Measurements from ENCODE around the gene ADGRB3.

DNA sequence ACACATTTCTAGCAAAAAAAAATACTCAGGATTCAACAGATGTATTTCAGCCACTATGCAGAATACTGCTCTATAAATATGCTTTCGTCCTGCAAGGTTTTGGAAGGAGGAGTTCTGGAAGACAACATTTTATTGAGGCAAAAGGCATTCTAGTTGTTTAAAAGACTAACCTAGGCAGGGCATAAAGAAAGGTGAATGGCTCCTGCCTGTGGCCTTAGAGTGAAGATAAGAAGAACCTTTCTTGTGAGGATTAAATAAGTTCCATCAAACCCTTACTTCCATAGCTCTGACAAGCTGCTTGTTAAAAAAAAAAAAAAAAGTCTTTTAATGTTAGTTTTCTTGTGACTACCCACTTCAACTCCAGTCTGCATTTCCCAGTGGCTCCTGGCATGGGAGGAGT, 139.8 kb downstream of the ADGRB3 start:
- TF ChIP-seq, protein P1, sequence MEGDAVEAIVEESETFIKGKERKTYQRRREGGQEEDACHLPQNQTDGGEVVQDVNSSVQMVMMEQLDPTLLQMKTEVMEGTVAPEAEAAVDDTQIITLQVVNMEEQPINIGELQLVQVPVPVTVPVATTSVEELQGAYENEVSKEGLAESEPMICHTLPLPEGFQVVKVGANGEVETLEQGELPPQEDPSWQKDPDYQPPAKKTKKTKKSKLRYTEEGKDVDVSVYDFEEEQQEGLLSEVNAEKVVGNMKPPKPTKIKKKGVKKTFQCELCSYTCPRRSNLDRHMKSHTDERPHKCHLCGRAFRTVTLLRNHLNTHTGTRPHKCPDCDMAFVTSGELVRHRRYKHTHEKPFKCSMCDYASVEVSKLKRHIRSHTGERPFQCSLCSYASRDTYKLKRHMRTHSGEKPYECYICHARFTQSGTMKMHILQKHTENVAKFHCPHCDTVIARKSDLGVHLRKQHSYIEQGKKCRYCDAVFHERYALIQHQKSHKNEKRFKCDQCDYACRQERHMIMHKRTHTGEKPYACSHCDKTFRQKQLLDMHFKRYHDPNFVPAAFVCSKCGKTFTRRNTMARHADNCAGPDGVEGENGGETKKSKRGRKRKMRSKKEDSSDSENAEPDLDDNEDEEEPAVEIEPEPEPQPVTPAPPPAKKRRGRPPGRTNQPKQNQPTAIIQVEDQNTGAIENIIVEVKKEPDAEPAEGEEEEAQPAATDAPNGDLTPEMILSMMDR (conservative IDR thresholded peaks at IDR 0.05; ENCODE audit: low read depth, low read length): no peak
- no peak for TF ChIP-seq EZH2 (IDR thresholded peaks at IDR 0.05; ENCODE audit: borderline replicate concordance, low read depth, low read length, poor library complexity, severe bottlenecking)

Data from A673 (cell line).